ENCODE results near the gene TMED6. TPM values are rescaled to one million over a fixed set of nuclear protein-coding genes. Genes with fewer than 3 reads are reported as not detected.

TMED6 gene
- total and polyA plus RNA-seq, 12 donors, result 0.32 to 0.41 (median 0.37) TPM; not detected in 7

- WGBS, 2 donors, result 1 to 2% methylated on average over 49 to 59 of the region's 59 CpGs
- no peaks in the 10 kb centered on the region for H3K27me3 ChIP-seq
- H3K9me3 ChIP-seq, result no peaks in the 10 kb centered on the region
- peak; percentile 4 to 55 (median 40) for ATAC-seq
- peak overlapping the region; percentile 36 to 97 (median 90) for H3K27ac ChIP-seq
- peaks cover 0 to 38% (median 14%) of the 10 kb centered on the region in 9 donors for H3K36me3 ChIP-seq
- intact Hi-C loops (cut with DNase I), result loop anchor here in 2 of 10 donors (1.0 to 2.0 kb wide), 2 partner anchors 27 to 28 kb away; partner anchors contain the start of genes COG8 (in 2 of the 2) and NIP7 (in 2 of the 2)
- TF ChIP-seq, protein P1, sequence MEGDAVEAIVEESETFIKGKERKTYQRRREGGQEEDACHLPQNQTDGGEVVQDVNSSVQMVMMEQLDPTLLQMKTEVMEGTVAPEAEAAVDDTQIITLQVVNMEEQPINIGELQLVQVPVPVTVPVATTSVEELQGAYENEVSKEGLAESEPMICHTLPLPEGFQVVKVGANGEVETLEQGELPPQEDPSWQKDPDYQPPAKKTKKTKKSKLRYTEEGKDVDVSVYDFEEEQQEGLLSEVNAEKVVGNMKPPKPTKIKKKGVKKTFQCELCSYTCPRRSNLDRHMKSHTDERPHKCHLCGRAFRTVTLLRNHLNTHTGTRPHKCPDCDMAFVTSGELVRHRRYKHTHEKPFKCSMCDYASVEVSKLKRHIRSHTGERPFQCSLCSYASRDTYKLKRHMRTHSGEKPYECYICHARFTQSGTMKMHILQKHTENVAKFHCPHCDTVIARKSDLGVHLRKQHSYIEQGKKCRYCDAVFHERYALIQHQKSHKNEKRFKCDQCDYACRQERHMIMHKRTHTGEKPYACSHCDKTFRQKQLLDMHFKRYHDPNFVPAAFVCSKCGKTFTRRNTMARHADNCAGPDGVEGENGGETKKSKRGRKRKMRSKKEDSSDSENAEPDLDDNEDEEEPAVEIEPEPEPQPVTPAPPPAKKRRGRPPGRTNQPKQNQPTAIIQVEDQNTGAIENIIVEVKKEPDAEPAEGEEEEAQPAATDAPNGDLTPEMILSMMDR (IDR thresholded peaks at IDR 0.05), result no peak
- DNase-seq, result no peak
- peaks cover 5 to 44% (median 25%) of the 10 kb centered on the region in 9 donors for H3K4me1 ChIP-seq
- H3K4me3 ChIP-seq, result peak overlapping the region; percentile 77 to 99 (median 88)
Observed at GRCh38 chr16:69311533-69312387, 39.8 kb downstream of the TMED6 start.

DNA sequence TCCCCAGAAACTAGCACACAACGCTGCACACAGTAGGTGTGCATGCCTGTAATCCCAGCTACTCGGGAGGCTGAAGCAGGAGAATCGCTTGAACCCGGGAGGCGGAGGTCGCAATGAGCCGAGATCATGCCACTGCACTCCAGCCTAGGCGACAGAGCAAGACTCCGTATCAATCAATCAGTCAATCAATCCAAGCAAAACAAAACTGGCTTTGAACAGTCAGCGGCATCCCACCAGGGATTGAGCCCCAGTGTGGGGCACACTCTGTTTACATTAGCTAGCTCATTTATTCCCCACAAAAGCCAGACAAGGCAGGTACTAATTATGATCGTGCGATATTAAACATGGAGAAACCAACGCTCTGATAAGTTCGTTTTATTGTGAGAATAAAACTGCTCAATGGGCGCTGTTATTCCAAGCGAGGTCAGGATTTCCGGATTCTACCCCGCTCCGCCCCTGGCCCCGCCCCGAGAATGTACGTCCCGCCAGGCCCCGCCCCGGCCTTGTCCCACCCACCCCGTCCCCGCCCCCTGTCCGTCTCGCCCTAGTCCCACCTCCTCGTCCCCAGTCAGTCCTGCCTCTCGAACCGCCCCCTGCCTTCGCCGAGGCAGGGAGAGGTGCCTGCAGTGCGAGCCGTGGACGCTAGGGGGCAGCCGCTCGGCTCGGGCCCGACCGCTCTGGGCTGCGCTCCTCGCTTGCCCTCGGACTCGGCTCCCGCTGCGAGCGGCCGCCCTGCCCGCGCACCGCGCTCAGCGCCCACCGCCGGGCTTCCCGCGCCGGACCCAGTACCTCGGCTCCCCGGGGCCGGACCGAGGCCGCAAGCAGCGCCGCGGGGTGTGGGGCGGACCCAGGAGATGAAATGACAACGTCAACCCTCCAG lies 40.7 kb downstream of the TMED6 start, which contains the start of gene VPS4A:
TSS of gene VPS4A (plus strand) at position 698 of the 880 bp plus-strand sequence. CDS start at position 860, 162 bp downstream.
- Histone ChIP-seq H3K27ac (peak within 1 kb of the TSS; percentile 36 to 97 (median 90)), H3K27me3 (no peaks in the 10 kb centered on the region), H3K4me3 (peak within 1 kb of the TSS; percentile 77 to 99 (median 88)), H3K4me1 (peaks cover 5 to 44% (median 25%) of the 10 kb centered on the region in 9 donors), H3K9me3 (no peaks in the 10 kb centered on the region), H3K36me3 (peaks cover 0 to 29% (median 7%) of the 10 kb centered on the region in 9 donors)
- peak; percentile 96 to 97 for DNase-seq
- TF ChIP-seq, protein P1 (IDR thresholded peaks at IDR 0.05), result peak; percentile 76 to 95 (median 91)
- peak; percentile 94 to 98 (median 96) for ATAC-seq
- 9 to 10% methylated on average over 62 to 70 of the region's 70 CpGs for WGBS, 2 donors
- intact Hi-C loops (cut with DNase I), result loop anchor here in 2 of 10 donors (1.0 to 2.0 kb wide), 2 partner anchors 28 kb away; partner anchors contain the start of genes COG8 (in 2 of the 2) and NIP7 (in 2 of the 2)

DNA sequence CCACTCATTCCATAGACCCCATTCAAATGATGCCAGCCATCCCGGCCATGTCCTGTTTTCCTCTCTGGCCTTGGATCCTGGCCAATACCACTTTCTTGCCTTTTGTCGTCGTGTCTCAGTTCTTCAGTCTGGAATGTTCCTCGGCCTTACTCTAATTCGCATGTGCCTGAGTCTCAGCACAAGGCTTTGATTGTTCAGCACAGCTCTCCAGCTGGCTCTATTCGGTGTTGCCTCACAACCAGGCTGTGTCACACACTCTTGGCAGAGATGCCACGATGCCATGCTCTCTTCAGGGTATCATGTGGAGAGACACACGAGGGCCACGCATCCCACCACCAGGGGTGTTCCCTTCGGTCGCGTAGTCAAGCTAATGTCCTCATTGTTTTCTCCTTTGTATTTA lies 42.3 kb downstream of the TMED6 start:
- Histone ChIP-seq H3K27me3 (no peaks in the 10 kb centered on the region), H3K4me3 (no peak overlapping the region), H3K27ac (no peak overlapping the region), H3K9me3 (no peaks in the 10 kb centered on the region), H3K36me3 (peaks cover 0 to 22% (median 7%) of the 10 kb centered on the region in 9 donors), H3K4me1 (peaks cover 5 to 33% (median 24%) of the 10 kb centered on the region in 9 donors)
- intact Hi-C loops (cut with DNase I), result no loop called here
- TF ChIP-seq, protein P1 (IDR thresholded peaks at IDR 0.05), result no peak
- DNase-seq (no peak), ATAC-seq (no peak)
- WGBS, 2 donors, result 84 to 90% methylated on average over 12 of the region's 12 CpGs

- WGBS, 2 donors, result 91 to 93% methylated on average over 2 of the region's 2 CpGs
- ATAC-seq, result no peak
- H3K4me3 ChIP-seq, result no peak overlapping the region
- TF ChIP-seq, protein P1 (IDR thresholded peaks at IDR 0.05), result no peak
- no peaks in the 10 kb centered on the region for H3K27me3 ChIP-seq
- H3K9me3 ChIP-seq, result no peaks in the 10 kb centered on the region
- no peak overlapping the region for H3K27ac ChIP-seq
- intact Hi-C loops (cut with DNase I), result no loop called here
- DNase-seq, result no peak
- H3K36me3 ChIP-seq, result peaks cover 0 to 21% (median 0%) of the 10 kb centered on the region in 9 donors
- peaks cover 5 to 18% (median 16%) of the 10 kb centered on the region in 9 donors for H3K4me1 ChIP-seq
Observed at GRCh38 chr16:69307856-69308255, 43.7 kb downstream of the TMED6 start.
